ENCODE data around the gene MYO9B. TPM values are rescaled to one million over a fixed set of nuclear protein-coding genes. Genes with fewer than 3 reads are reported as not detected.
"Not testable (repeated sequence)": the region's sequence is repeated elsewhere in the genome, so short reads cannot be mapped to it uniquely, and the experiment has no call there.

Gene MYO9B
- total RNA-seq, 1 donor from 2014 or later, result 205 TPM

- peaks cover 96% of the 10 kb centered on the region for H3K36me3 ChIP-seq
- intact Hi-C loops (cut with DNase I), result no loop called here
These were observed 81.3 kb downstream of the MYO9B start for GRCh38 chr19:17156947-17157302.

GRCh38 chr19:17158584-17158983 is 83.0 kb downstream of the MYO9B start:
- Histone ChIP-seq H3K27ac (no peak overlapping the region), H3K4me3 (no peak overlapping the region), H3K9me3 (peaks cover 2% of the 10 kb centered on the region), H3K4me1 (no peaks in the 10 kb centered on the region), H3K36me3 (peaks cover 100% of the 10 kb centered on the region), H3K27me3 (ENCODE audit: low read depth) (no peaks in the 10 kb centered on the region)
- intact Hi-C loops (cut with DNase I), result no loop called here
- ATAC-seq (no peak), DNase-seq (no peak)
- no peak for TF ChIP-seq CTCF (IDR thresholded peaks at IDR 0.05)

More at GRCh38 chr19:17156947-17157302, 81.3 kb downstream of the MYO9B start:
- H3K4me3 ChIP-seq, result no peak overlapping the region
- no peaks in the 10 kb centered on the region for H3K27me3 ChIP-seq (ENCODE audit: low read depth)
- peak; percentile 71 to 84 for ATAC-seq
- H3K4me1 ChIP-seq, result no peaks in the 10 kb centered on the region
- H3K9me3 ChIP-seq, result no peaks in the 10 kb centered on the region
- peak; percentile 55 for DNase-seq
- TF ChIP-seq CTCF (IDR thresholded peaks at IDR 0.05), result no peak
- no peak overlapping the region for H3K27ac ChIP-seq

- Histone ChIP-seq H3K36me3 (peaks cover 100% of the 10 kb centered on the region), H3K27ac (no peak overlapping the region), H3K9me3 (peaks cover 3% of the 10 kb centered on the region), H3K4me1 (no peaks in the 10 kb centered on the region), H3K4me3 (no peak overlapping the region), H3K27me3 (ENCODE audit: low read depth) (no peaks in the 10 kb centered on the region)
- ATAC-seq (no peak), DNase-seq (no peak)
- intact Hi-C loops (cut with DNase I), result no loop called here
- no peak for TF ChIP-seq CTCF (IDR thresholded peaks at IDR 0.05)
These were observed 84.2 kb downstream of the MYO9B start for GRCh38 chr19:17159466-17160393.

GRCh38 chr19:17160908-17161307 is 85.3 kb downstream of the MYO9B start:
- DNase-seq, result no peak
- intact Hi-C loops (cut with DNase I), result no loop called here
- Histone ChIP-seq H3K27me3 (ENCODE audit: low read depth) (no peaks in the 10 kb centered on the region), H3K36me3 (peaks cover 100% of the 10 kb centered on the region), H3K4me3 (no peak overlapping the region), H3K27ac (no peak overlapping the region), H3K9me3 (peaks cover 3% of the 10 kb centered on the region), H3K4me1 (no peaks in the 10 kb centered on the region)
- no peak for ATAC-seq
- no peak for TF ChIP-seq CTCF (IDR thresholded peaks at IDR 0.05)

GRCh38 chr19:17162131-17162530 is 86.6 kb downstream of the MYO9B start:
- H3K27me3 ChIP-seq (ENCODE audit: low read depth); H3K4me3 ChIP-seq; H3K9me3 ChIP-seq; DNase-seq; H3K4me1 ChIP-seq; intact Hi-C loops (cut with DNase I); ATAC-seq; H3K27ac ChIP-seq: not testable (repeated sequence)
- H3K36me3 ChIP-seq, result peaks cover 100% of the 10 kb centered on the region

- Histone ChIP-seq H3K4me3 (no peak overlapping the region), H3K9me3 (peaks cover 3% of the 10 kb centered on the region), H3K27ac (no peak overlapping the region), H3K27me3 (ENCODE audit: low read depth) (no peaks in the 10 kb centered on the region), H3K36me3 (peaks cover 98% of the 10 kb centered on the region), H3K4me1 (no peaks in the 10 kb centered on the region)
- no peak for TF ChIP-seq CTCF (IDR thresholded peaks at IDR 0.05)
- intact Hi-C loops (cut with DNase I), result no loop called here
- ATAC-seq, result no peak
- DNase-seq, result no peak
These were observed 87.0 kb downstream of the MYO9B start for GRCh38 chr19:17162580-17162979.

Data from lower lobe of right lung (tissue), 2 donors.